GM21447 (cell line): ENCODE measurements around the gene ME2.
"Not testable (repeated sequence)": the region's sequence is repeated elsewhere in the genome, so short reads cannot be mapped to it uniquely, and the experiment has no call there.

Experiments
- ATAC-seq: cut with Tn5 transposase; IDR thresholded peaks from one replicate; pipeline ENCODE4 v1.9.1; 2021; ENCODE audit not compliant: unreplicated experiment

Gene ME2

DNA sequence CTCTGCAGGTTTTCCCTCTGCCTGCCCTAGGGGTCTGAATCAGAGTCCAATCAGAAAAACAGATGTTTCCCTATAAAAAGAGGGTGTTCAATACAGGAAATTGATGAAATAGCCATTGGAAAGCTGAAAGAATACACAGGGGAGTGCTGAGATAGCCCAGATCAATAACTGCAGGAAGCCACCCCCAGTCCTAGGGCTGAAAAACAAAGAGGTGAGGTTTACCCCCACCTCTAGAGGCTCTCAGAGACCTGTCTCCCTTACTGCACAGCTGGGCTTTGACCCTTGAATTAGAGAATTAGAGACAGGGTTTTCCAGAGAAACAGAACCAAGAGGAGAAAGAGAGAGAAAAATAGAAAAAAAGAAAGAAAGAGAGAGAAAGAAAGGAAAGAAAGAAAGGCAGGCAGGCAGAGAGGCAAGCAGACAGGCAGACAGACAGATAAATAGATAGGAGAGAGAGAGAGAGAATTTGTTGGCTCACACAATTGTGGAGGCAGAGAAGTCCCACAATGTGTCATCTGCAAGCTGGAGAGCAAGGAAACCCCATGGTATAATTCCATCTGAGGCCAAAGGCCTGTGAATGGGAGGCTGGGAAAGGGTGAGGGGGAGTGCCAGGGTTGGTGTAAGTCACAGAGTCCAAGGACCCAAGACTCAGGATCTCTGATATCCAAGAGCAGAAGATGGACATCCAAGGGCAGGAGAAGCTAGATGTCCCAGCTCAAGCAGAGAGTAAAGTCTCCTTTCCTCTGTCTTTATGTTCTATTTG lies 18.9 kb upstream of the ME2 start:
- ATAC-seq: no peak

DNA sequence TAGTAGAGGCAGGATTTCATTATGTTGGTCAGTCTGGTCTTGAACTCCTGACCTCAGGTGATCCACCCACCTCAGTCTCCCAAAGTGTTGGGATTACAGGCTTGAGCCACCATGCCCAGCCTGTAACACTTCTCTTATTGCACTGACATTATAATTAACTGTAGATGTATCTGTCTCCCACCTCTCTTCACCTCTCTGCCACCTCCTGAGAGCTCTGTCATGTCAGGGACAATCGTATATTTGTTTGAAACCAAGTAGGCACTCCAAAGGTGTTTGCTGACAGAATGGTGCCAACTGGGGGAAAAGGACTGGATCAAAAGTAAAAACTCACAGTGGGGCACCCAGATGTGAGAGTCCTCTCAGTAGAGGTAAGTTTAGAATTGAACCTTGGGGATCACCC lies 17.3 kb upstream of the ME2 start:
- no peak for ATAC-seq

DNA sequence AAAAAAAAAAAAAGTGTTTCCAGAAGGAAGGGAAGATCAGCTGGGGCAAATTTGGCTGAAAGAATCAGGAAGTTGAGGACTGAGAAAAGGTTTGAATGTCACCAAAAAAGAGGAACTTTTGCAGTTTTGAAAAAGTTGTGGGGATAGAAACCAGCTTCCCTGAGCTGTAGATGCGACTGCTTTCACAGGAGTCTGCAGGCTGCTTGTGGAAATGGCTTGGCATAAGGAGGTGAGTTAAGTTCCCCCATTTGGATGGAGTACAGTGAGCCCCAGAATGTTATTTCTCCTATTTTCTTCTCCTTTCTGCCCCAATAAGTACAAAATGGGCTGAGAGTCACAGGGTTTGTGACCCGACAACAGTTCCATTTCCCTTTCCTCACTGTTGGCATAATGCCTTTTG lies 16.5 kb upstream of the ME2 start:
- ATAC-seq: no peak

DNA sequence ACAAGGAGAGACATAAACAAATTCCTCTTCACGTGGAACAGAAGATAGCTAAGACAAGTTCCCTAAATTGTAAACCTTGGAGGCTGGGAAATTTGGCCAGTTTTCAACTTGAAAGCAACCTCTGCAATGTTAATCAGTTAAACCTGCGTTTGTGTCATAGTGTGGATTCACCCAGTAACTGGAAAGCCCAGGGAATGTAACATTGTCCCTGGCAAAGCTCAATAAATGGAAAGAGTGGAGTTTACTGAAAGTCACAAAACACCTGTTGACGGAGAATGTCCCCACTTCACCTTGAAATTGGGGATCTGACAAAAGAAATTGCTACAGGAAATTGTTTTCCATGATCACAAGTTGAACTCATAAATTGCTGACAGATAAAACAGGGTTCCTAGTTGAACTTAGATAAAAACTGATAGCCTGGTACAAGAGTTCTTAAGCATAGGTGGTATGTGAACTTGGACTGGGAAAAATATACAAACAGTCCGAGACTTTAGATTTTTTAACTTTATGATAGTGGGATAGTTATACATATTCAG lies 15.0 kb upstream of the ME2 start:
- ATAC-seq: no peak

DNA sequence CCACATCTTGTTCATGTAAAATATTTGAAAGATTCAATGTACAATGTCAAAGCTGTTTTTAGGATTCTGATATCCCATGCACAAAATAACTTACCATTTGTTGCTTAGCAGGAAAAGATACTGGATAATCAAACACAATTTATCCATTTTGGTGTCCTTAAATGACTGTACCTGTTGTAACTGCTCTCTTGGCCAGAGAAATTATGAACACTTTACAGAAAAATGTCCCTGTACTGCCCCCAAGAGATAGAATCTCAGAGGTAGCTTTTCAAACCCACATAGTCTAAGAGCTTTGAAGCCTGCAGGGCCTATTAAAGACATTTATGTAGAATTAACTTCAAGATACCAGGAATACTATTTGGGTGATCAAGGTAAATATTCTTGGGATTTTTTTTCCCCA lies 12.2 kb upstream of the ME2 start:
- ATAC-seq: no peak

DNA sequence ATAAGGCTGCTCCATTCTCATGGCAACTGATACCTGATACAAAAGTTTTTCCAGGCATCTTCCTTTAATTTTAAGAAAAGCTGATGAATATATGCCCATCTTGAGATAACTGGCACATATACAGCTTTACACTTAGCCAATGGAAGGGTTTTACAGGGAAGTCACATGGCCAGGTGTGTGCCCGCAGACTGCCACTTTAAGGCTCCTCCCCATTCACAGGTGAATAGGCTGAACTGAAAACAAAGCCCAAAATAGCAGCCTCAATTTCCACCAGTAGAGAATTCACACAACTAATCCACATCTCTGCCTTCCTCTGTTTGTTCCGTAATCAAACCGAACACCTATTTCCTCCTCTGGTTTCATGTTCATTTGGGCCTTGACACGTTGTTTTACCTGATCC lies 9.8 kb upstream of the ME2 start:
- no peak for ATAC-seq

DNA sequence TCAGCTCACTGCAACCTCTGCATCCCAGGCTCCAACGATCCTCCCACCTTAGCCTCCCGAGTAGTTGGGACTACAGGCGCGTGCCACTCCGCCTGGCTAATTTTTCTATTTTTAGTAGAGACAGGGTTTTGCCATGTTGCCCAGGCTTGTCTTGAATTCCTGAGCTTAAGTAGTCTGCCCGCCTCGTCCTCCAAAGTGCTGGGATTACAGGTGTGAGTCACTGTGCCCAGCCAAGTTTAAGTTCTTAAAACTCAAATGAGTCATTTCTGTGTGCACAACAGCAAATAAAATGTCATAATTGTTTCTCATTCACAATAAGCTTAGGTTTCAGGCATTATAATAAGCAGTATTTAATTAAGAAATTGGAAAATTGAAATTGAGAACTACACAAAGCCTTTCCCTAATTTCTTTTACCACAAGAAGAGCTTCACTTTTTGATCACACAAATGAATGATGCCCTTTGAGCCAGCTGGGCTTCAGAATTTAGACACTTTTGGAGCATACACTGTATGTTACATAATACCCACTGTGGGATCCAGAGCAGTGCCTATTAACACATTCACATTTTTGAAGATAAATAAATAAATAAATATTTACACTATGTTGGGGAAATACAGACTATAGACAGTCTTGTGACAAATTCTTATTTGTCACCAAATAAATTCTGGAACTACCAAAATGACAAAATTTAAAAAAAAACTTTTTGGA lies 8.6 kb upstream of the ME2 start:
- no peak for ATAC-seq

DNA sequence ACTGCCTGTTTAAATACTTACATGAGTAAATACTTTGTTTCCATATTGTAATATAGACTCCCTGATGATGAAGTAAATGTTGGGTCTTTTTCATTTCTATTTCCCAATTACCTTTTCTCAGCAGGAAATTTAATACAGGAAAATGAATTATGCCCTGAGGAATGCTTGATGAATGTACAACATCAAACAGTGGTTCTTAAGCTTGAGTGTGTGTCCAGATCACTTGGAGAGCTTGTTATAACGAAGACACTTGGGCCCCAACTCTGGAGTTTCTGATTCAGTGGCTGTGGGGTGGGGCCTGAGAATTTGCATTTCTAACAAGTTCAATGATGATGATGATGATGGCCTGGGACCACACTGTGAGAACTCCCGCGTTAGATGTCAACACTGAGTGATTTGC lies 7.1 kb upstream of the ME2 start:
- no peak for ATAC-seq

DNA sequence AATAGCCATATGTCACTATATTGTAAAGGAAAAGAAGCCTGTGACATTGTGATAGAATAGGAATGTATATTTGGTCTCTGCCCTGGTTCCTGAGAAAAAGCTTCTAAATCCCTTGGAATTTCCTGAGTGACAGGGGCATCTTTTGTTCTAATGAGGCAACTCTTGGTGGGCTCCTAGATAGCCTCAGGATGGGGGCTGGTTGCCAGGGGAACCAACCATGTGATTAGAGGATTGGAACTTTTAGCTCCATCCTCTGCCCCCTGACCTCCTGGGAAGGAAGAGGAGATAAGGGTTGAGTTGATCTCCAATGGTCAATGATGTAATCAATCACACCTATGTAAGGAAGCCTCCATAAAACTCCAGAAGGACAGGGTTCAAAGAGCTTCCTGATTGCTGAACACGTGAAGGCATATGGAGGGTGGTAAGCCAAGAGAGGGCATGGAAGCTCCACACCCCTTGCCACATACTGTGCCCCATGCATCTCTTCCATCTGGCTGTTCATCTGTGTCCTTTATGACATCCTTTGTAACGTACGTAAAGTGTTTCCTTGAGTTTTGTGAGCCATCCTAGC lies 2.9 kb upstream of the ME2 start:
- ATAC-seq: no peak

DNA sequence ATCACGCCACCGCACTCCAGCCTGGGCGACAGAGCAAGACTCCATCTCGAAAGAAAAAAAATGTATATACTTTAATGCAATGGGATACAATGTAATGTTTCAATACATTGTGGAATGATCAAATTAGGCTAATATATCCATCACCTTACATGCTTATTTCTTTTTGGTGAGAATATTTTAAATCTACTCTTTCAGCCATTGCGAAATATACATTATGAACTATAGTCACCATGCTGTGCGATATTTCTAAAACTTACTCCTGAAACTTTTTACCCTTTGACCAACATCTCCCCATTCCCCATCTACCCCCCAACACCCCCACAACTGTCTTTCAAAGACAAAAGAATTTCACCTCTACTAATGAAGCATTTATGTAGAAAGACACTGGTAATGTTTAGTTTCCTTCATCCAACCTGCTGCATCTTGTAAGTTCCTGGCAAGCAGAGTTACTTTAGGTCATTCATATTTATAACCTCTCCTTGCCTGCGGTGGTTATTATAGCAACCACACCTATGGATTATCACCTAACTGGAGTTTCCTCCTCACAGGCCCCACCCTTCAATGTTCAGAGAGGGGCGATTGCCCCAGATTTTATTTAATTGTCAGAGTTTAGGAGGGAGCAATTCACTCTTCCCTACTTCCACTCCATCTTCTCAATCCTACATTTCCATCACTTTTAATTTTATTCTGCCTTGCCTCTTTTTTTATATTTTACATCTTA lies 1.2 kb upstream of the ME2 start:
- ATAC-seq: no peak

DNA sequence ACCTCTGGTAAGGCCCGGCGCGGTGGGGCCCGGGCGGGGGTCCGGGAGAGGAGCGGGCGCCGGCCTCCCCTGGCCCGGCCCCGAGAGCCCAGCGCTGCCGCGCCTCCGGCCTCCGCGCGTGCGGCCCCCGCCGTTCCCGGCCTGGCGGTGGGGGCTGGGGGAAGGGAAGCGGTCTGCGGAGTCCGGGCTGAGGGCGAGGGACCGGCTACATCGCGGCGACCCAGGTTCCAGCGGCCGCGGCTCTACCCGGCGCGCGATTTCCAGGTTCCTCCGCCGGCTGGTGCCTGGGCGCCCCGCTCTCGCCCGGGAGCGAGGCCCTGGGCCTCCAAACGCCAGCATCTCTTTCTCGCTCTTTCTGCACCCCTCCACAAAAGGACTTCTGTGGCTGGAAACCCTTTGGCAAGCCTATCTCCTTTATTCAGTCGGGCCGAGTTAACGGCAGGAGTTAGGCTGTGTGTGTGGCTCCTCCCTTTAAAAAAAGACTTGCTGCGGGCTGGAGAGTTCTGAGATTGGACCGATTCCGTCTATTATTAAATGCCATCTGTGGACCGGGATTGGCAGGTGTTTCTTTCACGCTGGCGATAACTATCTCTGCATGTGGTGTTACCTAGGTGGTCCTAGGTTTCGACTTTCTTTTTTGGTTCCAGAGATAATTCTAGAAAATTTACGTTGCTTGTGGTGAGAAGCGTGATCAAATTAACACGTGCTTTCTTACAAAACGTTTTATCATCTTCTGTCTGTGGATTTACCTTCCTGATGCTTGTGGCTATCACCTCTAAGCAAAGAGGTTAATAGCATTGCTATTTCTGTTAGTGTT lies 592 bp downstream of the ME2 start:
- peak; percentile 19 for ATAC-seq

DNA sequence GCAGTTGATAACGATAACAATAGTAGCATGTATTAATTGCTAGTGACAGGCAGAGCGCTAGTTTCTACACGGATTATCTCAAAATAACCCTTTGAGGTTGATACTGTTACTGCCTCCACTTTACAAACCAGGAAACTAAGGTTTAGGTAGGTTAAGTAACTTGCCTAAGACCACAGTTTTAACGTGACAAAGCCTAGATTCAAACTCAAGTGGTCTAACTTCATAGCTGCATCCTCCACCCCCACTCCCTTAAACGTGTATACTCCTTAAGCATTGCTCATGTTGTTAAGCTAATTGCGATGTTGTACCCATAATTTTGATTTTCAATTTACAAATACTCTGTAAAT lies 1.2 kb downstream of the ME2 start:
- no peak for ATAC-seq

DNA sequence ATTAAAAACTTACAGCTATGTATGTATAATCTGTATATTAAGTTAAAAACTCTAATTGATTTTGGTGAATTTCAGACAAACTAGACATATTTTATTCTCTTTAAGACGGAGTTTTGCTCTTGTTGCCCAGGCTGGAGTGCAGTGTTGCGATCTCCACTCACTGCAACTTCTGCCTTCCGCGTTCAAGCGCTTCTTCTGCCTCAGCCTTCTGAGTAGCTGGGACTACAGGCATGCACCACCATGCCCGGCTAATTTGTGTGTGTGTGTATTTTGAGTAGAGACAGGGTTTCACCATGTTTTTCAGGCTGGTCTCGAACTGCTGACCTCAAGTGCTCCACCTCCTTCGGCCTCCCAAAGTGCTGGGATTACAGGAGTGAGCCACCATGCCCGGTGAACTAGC lies 2.0 kb downstream of the ME2 start:
- not testable (repeated sequence) for ATAC-seq

DNA sequence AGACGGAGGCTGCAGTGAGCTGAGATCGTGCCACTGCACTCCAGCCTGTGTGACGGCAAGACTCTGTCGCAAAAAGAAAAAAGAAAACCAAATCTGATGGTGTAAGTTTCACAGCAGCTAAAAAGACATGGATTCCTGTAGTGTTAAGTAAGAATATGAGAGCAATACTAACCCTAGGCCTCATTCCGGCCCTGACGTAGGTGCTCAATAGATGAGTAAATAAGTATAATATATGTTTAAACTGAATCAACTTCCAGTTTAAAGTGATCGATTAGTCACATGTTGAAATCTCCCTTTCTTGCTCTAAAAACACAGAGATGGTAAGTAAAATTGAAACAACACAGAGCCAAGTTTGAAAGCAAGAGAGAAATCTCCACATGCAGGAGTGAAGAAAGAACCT lies 8.0 kb downstream of the ME2 start:
- ATAC-seq: no peak

DNA sequence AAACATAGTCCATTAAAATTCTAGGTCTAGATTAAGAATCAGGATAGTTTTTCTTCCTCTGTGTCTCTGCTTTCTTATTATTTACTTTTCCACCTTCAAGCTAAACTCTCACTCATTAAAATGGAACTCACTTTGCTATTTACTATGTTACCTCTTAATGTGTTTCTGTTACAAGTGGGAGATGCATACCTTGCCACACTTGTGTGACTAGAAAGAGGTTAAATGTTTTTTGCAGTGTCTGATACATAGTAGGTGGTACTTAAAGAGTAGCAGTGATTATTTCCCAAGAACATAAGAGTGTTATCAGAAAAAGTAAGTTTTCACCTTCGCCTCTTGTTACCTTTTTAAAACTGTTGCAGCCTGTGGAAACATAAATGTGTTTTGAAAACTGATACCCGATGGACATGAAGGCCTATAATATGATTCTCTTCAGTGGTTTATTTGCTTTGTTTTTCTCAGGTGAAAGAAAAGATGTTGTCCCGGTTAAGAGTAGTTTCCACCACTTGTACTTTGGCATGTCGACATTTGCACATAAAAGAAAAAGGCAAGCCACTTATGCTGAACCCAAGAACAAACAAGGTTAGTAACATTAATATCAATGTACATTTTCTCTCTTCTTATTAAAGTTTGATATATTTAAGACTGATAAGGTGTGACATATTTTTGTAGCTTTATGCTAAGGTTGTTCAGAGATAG lies 16.6 kb downstream of the ME2 start:
- no peak for ATAC-seq

DNA sequence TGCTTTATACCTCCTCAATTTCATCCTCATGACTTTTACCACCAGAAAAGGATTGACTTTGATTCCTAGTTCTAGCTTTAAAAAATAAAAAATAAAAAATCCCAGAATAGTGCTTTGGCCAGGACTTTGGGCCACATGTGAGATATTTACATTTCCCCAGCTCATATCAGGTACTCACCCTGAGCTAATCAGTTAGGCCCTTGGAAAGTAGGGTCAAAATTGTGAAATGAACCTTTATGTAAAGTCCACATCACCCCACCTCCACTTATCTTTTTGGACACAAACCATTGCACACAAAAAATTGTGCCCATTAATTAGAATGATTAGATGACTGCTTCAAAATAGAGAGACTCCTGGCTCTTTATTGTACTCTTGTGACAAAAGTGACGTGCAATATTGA lies 17.2 kb downstream of the ME2 start:
- no peak for ATAC-seq

DNA sequence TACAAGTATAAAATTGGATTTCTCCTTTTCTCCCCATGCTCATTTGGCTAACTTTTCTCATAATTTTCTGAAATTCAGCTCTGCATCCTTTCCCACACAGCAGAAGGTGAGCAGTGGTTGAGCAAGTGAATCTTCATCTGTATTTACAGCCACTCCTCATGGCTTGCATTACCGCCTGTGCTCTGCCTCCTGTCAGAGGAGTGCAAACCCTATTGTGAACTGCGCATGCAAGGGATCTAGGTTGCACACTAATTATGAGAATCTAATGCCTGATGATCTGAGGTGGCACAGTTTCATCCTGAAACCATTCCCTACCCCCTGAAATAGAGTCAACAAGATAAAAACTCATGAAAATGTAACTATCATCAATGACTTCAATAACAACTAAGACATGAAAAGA lies 20.0 kb downstream of the ME2 start:
- ATAC-seq: no peak

DNA sequence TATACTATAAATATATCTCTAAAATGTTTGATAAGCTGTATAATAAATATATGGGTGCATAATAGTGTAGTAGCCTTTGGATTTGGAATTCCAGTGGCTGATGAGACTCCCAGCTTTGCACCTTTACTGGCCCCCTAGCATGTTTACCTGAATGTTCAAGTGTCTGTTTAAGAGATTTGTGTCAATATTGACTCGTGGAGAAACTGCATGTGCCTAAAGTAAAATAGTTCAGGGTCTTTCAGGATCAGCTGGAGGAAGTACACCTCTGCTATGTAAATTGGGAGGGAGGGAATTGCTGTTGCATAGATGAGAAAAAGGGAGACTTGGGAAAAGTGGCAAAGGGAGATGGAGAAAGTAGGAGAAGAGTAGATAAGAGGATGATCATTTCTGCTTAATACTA lies 23.9 kb downstream of the ME2 start:
- no peak for ATAC-seq

DNA sequence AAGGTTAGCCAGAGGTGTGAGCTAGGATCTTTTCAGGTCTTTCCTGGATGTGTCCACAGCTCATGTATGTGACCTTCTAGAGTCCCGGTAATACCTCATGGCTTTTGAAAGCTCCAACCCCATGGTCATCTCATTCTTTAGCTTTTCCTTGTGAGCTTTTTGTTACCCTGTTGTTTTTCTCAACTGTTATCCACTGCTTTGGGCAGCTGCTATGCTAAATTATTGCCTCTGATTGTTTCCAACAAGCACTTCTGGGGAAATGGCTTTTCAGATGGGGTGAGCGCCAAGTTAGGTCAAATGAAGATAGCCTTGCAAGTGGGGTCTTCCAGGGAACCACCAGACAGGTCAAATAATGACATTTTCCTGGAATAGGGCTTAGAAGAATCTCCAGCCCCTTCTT lies 27.9 kb downstream of the ME2 start:
- no peak for ATAC-seq

DNA sequence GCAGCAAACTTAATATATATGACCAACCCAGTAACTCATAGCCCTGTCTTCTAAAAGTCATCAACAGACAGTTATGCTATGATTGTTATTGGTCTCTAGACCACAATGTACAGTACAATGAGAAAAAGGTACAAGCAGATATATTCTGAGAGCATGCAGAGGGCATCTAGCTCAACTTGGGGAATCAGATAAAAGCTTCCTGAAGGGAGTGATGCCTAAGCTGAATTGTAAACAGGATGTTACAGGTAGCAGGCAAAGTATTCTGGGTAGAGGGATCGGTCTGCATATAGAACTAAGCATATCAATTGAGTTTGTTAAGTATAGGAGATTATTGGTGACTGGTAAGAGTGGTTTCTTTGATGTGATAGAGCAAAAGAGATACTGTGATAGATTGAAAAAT lies 30.3 kb downstream of the ME2 start:
- no peak for ATAC-seq
